Body of pancreas (tissue), 4 donors: Measurements from ENCODE around the gene SH3GL3. TPM values are rescaled to one million over a fixed set of nuclear protein-coding genes. Genes with fewer than 3 reads are reported as not detected.

Experiments used
- ATAC-seq: fragments of 150-250 bp; one replicate; pipeline ENCODE4 v1.9.1; 2016
- DNase-seq, 4 donors: peaks; one replicate each; pipeline ENCODE4 v3.0.0-alpha.2; 2019
- H3K27ac ChIP-seq, 4 donors: fragments of 200-600 bp; sonication (generic); 1 replicate in 3 of 4; 2 replicates in 1 of 4; pipeline versions ENCODE4 v1.5.1 to v1.6.1; 2016 to 2019; ENCODE audit warnings: mild to moderate bottlenecking in 1 of 4, mixed read lengths in 1 of 4, moderate library complexity in 1 of 4
- H3K27me3 ChIP-seq, 2 donors: fragments of 200-600 bp; sonication (generic); one replicate each; pipeline ENCODE4 v1.6.0; 2016; ENCODE audit warnings: mild to moderate bottlenecking in 1 of 2
- H3K36me3 ChIP-seq, 2 donors: fragments of 200-600 bp; sonication (generic); replicated peaks in 1 of 2; 2 replicates each; pipeline ENCODE4 v1.5.1; 2016; ENCODE audit warnings: low read depth in 2 of 2; ENCODE audit not compliant: insufficient read depth in 1 of 2
- H3K4me1 ChIP-seq: fragments of 200-600 bp; sonication (generic); one replicate; pipeline ENCODE4 v1.6.0; 2016
- H3K4me3 ChIP-seq, 2 donors: fragments of 200-600 bp; sonication (generic); 1 replicate in 1 of 2; 2 replicates in 1 of 2; pipeline ENCODE4 v1.5.1; 2016 to 2019
- H3K9me3 ChIP-seq, 3 donors: fragments of 200-600 bp; sonication (generic); 1 replicate in 2 of 3; 2 replicates in 1 of 3; pipeline ENCODE4 v1.5.1; 2016
- CTCF ChIP-seq, 7 experiments: fragments of 450-650 bp in 4 of 7; fragments of 200-600 bp in 3 of 7; sonication (generic) in 3 of 7; IDR thresholded peaks; one replicate each; pipeline ENCODE4 v1.5.1; 2016 to 2019; ENCODE audit warnings: antibody characterized with exemption in 7 of 7
- POLR2A ChIP-seq, 3 donors: fragments of 450-650 bp; IDR thresholded peaks; one replicate each; pipeline ENCODE4 v1.6.1; 2016; ENCODE audit warnings: antibody characterized with exemption in 3 of 3, mild to moderate bottlenecking in 2 of 3
- WGBS, 2 donors: methylation state at CpG; one replicate each; pipeline ENCODE4 v1.1.5; 2017; 5-methylcytosine and 5-hydroxymethylcytosine counted together
- intact Hi-C: fragments of 100-400 bp; cut with DNase I; formaldehyde crosslinking; loops from one replicate; pipeline ENCODE4 v1.15.1; 2023
- total RNA-seq, 2 donors: library from RNA; depleted of rRNA; stranded (reverse); fragments of >200 nt; gene quantifications; one replicate each; pipeline ENCODE4 v1.1.0, GENCODE V29; 2016

Gene SH3GL3
- total RNA-seq, result 1 to 10 TPM in 1 of 2 donors, not detected in 1; 2.3 TPM

GRCh38 chr15:83446904-83447709 lies at the start of gene SH3GL3:
SH3GL3 (plus strand) TSS chr15:83447341; CDS start chr15:83447534, 193 bp downstream.
- intact Hi-C loops, result no loop called here
- Histone ChIP-seq H3K27ac (no peak within 1 kb of the TSS), H3K9me3 (no peaks in the 10 kb centered on the region), H3K4me1 (peaks cover 18% of the 10 kb centered on the region), H3K27me3 (no peaks in the 10 kb centered on the region), H3K36me3 (no peaks in the 10 kb centered on the region), H3K4me3 (peak within 1 kb of the TSS; percentile 5 to 37)
- ATAC-seq (peak; percentile 93), DNase-seq (peak; percentile 76 to 86 (median 78))
- TF ChIP-seq CTCF (IDR thresholded peaks at IDR 0.05) (peak in 5 of 7 experiments; percentile 25 to 42 (median 31)), POLR2A (IDR thresholded peaks at IDR 0.05) (peak in 1 of 3 donors; percentile 11)
- WGBS, 2 donors, result 1 to 2% methylated on average over 15 to 31 of the region's 68 CpGs

- Histone ChIP-seq H3K9me3 (no peaks in the 10 kb centered on the region), H3K4me1 (no peaks in the 10 kb centered on the region), H3K4me3 (no peak overlapping the region), H3K27ac (no peak overlapping the region), H3K36me3 (no peaks in the 10 kb centered on the region), H3K27me3 (no peaks in the 10 kb centered on the region)
- ATAC-seq (no peak), DNase-seq (no peak)
- WGBS, 2 donors, result 76 to 79% methylated on average over 8 of the region's 8 CpGs
- no peak for TF ChIP-seq CTCF (IDR thresholded peaks at IDR 0.05)
- TF ChIP-seq POLR2A (IDR thresholded peaks at IDR 0.05), result no peak
- intact Hi-C loops, result no loop called here
These were observed 48.5 kb upstream of the SH3GL3 start for GRCh38 chr15:83398626-83399025.

GRCh38 chr15:83404121-83404520 lies 43.0 kb upstream of the SH3GL3 start:
- ATAC-seq, result no peak
- Histone ChIP-seq H3K36me3 (no peaks in the 10 kb centered on the region), H3K4me1 (no peaks in the 10 kb centered on the region), H3K27ac (no peak overlapping the region), H3K4me3 (no peak overlapping the region), H3K9me3 (no peaks in the 10 kb centered on the region), H3K27me3 (no peaks in the 10 kb centered on the region)
- intact Hi-C loops, result no loop called here
- no peak for TF ChIP-seq CTCF (IDR thresholded peaks at IDR 0.05)
- TF ChIP-seq POLR2A (IDR thresholded peaks at IDR 0.05), result no peak
- WGBS, 2 donors, result 40 to 42% methylated on average over 3 of the region's 3 CpGs
- DNase-seq, result no peak

- no peak for ATAC-seq
- no peaks in the 10 kb centered on the region for H3K27me3 ChIP-seq
- WGBS, 2 donors, result 62 to 73% methylated on average over 6 of the region's 6 CpGs
- H3K9me3 ChIP-seq, result no peaks in the 10 kb centered on the region
- intact Hi-C loops, result no loop called here
- H3K36me3 ChIP-seq, result no peaks in the 10 kb centered on the region
- H3K27ac ChIP-seq, result no peak overlapping the region
- DNase-seq, result no peak
- no peaks in the 10 kb centered on the region for H3K4me1 ChIP-seq
- no peak for TF ChIP-seq CTCF (IDR thresholded peaks at IDR 0.05)
- TF ChIP-seq POLR2A (IDR thresholded peaks at IDR 0.05), result no peak
- H3K4me3 ChIP-seq, result no peak overlapping the region
These were observed 36.6 kb upstream of the SH3GL3 start for GRCh38 chr15:83410532-83410931.
